Lower lobe of right lung (tissue), 2 donors: Measurements from ENCODE around the gene CEMIP. TPM values are rescaled to one million over a fixed set of nuclear protein-coding genes. Genes with fewer than 3 reads are reported as not detected.

Experiments used
- ATAC-seq, 2 donors: fragments of 200-7000 bp; cut with Tn5 transposase; one replicate each; pipeline ENCODE4 v1.9.1; 2020 to 2022; ENCODE audit warnings: mild to moderate bottlenecking in 2 of 2, moderate library complexity in 2 of 2
- DNase-seq: peaks from one replicate; pipeline ENCODE4 v3.0.0-alpha.2; 2020
- H3K27ac ChIP-seq: fragments of 200-600 bp; one replicate; pipeline ENCODE4 v1.8.0; 2022
- H3K27me3 ChIP-seq: fragments of 200-600 bp; one replicate; pipeline ENCODE4 v1.8.0; 2022; ENCODE audit warnings: low read depth
- H3K36me3 ChIP-seq: fragments of 200-600 bp; one replicate; pipeline ENCODE4 v1.8.0; 2022; ENCODE audit warnings: mild to moderate bottlenecking
- H3K4me1 ChIP-seq: fragments of 200-600 bp; one replicate; pipeline ENCODE4 v1.8.0; 2022
- H3K4me3 ChIP-seq: fragments of 200-600 bp; one replicate; pipeline ENCODE4 v1.8.0; 2022; ENCODE audit warnings: mild to moderate bottlenecking
- H3K9me3 ChIP-seq: fragments of 200-600 bp; one replicate; pipeline ENCODE4 v1.8.0; 2022
- CTCF ChIP-seq: fragments of 200-600 bp; IDR thresholded peaks from one replicate; pipeline ENCODE4 v1.8.0; 2022; ENCODE audit warnings: antibody characterized with exemption, mild to moderate bottlenecking
- intact Hi-C: fragments of 100-400 bp; cut with DNase I; formaldehyde crosslinking; loops from one replicate; pipeline ENCODE4 v1.11.0; 2022
- total RNA-seq: library from RNA; stranded (reverse); fragmentation: NEBNext Ultra II Directional; extraction: Animal tissue kit (Norgen Biotek cat#: 25700); gene quantifications from one replicate; pipeline ENCODE4 v1.2.1, GENCODE V29; 2021
- donor health status: DM: no; HTN: yes; CAD: no; lungs with severe emphysema.

CEMIP gene
- total RNA-seq, 1 donor from 2014 or later: 7.3 TPM

GRCh38 chr15:80913541-80913940 lies 134.4 kb downstream of the CEMIP start:
- ATAC-seq (no peak), DNase-seq (no peak)
- intact Hi-C loops: no loop called here
- Histone ChIP-seq H3K36me3 (peaks cover 21% of the 10 kb centered on the region), H3K27ac (no peak overlapping the region), H3K4me3 (no peak overlapping the region), H3K27me3 (no peaks in the 10 kb centered on the region), H3K9me3 (no peaks in the 10 kb centered on the region), H3K4me1 (no peaks in the 10 kb centered on the region)
- no peak for TF ChIP-seq CTCF

GRCh38 chr15:80915472-80915871 lies 136.3 kb downstream of the CEMIP start:
- TF ChIP-seq CTCF: no peak

GRCh38 chr15:80916056-80916455 lies 136.9 kb downstream of the CEMIP start:
- no peak for DNase-seq

More at GRCh38 chr15:80915472-80915871, 136.3 kb downstream of the CEMIP start:
- Histone ChIP-seq H3K36me3 (peaks cover 9% of the 10 kb centered on the region), H3K4me3 (no peak overlapping the region), H3K27me3 (no peaks in the 10 kb centered on the region), H3K9me3 (no peaks in the 10 kb centered on the region), H3K27ac (no peak overlapping the region), H3K4me1 (no peaks in the 10 kb centered on the region)
- intact Hi-C loops: no loop called here
- no peak for ATAC-seq
- DNase-seq: no peak

GRCh38 chr15:80918196-80918783 lies 139.1 kb downstream of the CEMIP start:
- DNase-seq (no peak), ATAC-seq (no peak)
- Histone ChIP-seq H3K27me3 (no peaks in the 10 kb centered on the region), H3K27ac (no peak overlapping the region), H3K4me3 (no peak overlapping the region), H3K36me3 (peaks cover 14% of the 10 kb centered on the region), H3K4me1 (no peaks in the 10 kb centered on the region), H3K9me3 (no peaks in the 10 kb centered on the region)
- intact Hi-C loops: no loop called here
- no peak for TF ChIP-seq CTCF

More at GRCh38 chr15:80916056-80916455, 136.9 kb downstream of the CEMIP start:
- intact Hi-C loops: no loop called here
- H3K4me3 ChIP-seq: no peak overlapping the region
- no peak for ATAC-seq
- peaks cover 3% of the 10 kb centered on the region for H3K36me3 ChIP-seq
- no peak for TF ChIP-seq CTCF
- H3K27ac ChIP-seq: no peak overlapping the region
- no peaks in the 10 kb centered on the region for H3K9me3 ChIP-seq
- no peaks in the 10 kb centered on the region for H3K4me1 ChIP-seq
- H3K27me3 ChIP-seq: no peaks in the 10 kb centered on the region

GRCh38 chr15:80920271-80920699 lies 141.1 kb downstream of the CEMIP start:
- Histone ChIP-seq H3K36me3 (peaks cover 18% of the 10 kb centered on the region), H3K27me3 (no peaks in the 10 kb centered on the region), H3K4me3 (no peak overlapping the region), H3K9me3 (no peaks in the 10 kb centered on the region), H3K4me1 (no peaks in the 10 kb centered on the region), H3K27ac (no peak overlapping the region)
- intact Hi-C loops: no loop called here
- ATAC-seq (no peak), DNase-seq (no peak)
- no peak for TF ChIP-seq CTCF
